ENCODE data around the gene NCKAP5L.

The NCKAP5L gene

GRCh38 chr12:49763006-49763591 is 65.1 kb downstream of the NCKAP5L start:
- no peak overlapping the region for H3K4me2 ChIP-seq (ENCODE audit: low read length)
- H4K12ac ChIP-seq (ENCODE audit: low read depth, low read length), result no peak overlapping the region
- H2BK5ac ChIP-seq (ENCODE audit: low read depth, low read length, poor library complexity), result no peak overlapping the region
- peak; percentile 35 to 71 for DNase-seq
- no peak overlapping the region for H2BK120ac ChIP-seq (ENCODE audit: insufficient read depth, low read length, poor library complexity)
- H3K9me3 ChIP-seq (ENCODE audit: insufficient read depth, low read depth, low read length), result no peaks in the 10 kb centered on the region
- no peak overlapping the region for H4K8ac ChIP-seq (ENCODE audit: low read depth, low read length)
- H3K36me3 ChIP-seq (ENCODE audit: control insufficient read depth in 1 of 2, insufficient read depth in 2 of 2, low read length in 2 of 2), result peaks cover 38 to 58% of the 10 kb centered on the region in 2 experiments
- H3K4me1 ChIP-seq (ENCODE audit: control insufficient read depth in 1 of 2, insufficient read depth in 2 of 2, low read length in 2 of 2), result no peaks in the 10 kb centered on the region
- no peak overlapping the region for H3K9ac ChIP-seq (ENCODE audit: low read length)
- H3K4ac ChIP-seq (ENCODE audit: low read depth, low read length), result no peak overlapping the region
- H2AFZ ChIP-seq (ENCODE audit: insufficient read depth, low read length, poor library complexity), result no peak overlapping the region
- no peaks in the 10 kb centered on the region for H3K79me1 ChIP-seq (ENCODE audit: low read length)
- H4K91ac ChIP-seq (ENCODE audit: low read depth, low read length), result no peak overlapping the region
- H2BK12ac ChIP-seq (ENCODE audit: low read length), result no peak overlapping the region
- H3K4me3 ChIP-seq (ENCODE audit: low read depth, low read length), result no peak overlapping the region
- H3K27me3 ChIP-seq (ENCODE audit: insufficient read depth, low read length), result no peaks in the 10 kb centered on the region
- no peak overlapping the region for H3K23ac ChIP-seq (ENCODE audit: low read length)
- H3K79me2 ChIP-seq (ENCODE audit: control insufficient read depth, insufficient read depth, low read length, poor library complexity), result no peaks in the 10 kb centered on the region
- H3K14ac ChIP-seq (ENCODE audit: low read length), result no peak overlapping the region
- no peak overlapping the region for H3K27ac ChIP-seq (ENCODE audit: low read depth, low read length)
- H3K18ac ChIP-seq (ENCODE audit: low read length), result no peak overlapping the region
- H2AK5ac ChIP-seq (ENCODE audit: low read length), result no peak overlapping the region
- WGBS (ENCODE audit: extremely low coverage, insufficient coverage, insufficient read length), result no CpG with 5 or more reads among the region's 8 CpGs

GRCh38 chr12:49762468-49762847 is 65.8 kb downstream of the NCKAP5L start:
- Histone ChIP-seq H3K79me2 (ENCODE audit: control insufficient read depth, insufficient read depth, low read length, poor library complexity) (no peaks in the 10 kb centered on the region), H3K14ac (ENCODE audit: low read length) (no peak overlapping the region), H3K9ac (ENCODE audit: low read length) (no peak overlapping the region), H3K4me1 (ENCODE audit: control insufficient read depth in 1 of 2, insufficient read depth in 2 of 2, low read length in 2 of 2) (no peaks in the 10 kb centered on the region), H3K4me3 (ENCODE audit: low read depth, low read length) (no peak overlapping the region), H2AK5ac (ENCODE audit: low read length) (no peak overlapping the region), H3K4me2 (ENCODE audit: low read length) (no peak overlapping the region), H3K36me3 (ENCODE audit: control insufficient read depth in 1 of 2, insufficient read depth in 2 of 2, low read length in 2 of 2) (peaks cover 41 to 63% of the 10 kb centered on the region in 2 experiments), H4K8ac (ENCODE audit: low read depth, low read length) (no peak overlapping the region), H3K27me3 (ENCODE audit: insufficient read depth, low read length) (no peaks in the 10 kb centered on the region), H2BK12ac (ENCODE audit: low read length) (no peak overlapping the region), H3K79me1 (ENCODE audit: low read length) (no peaks in the 10 kb centered on the region), H3K4ac (ENCODE audit: low read depth, low read length) (no peak overlapping the region), H2BK120ac (ENCODE audit: insufficient read depth, low read length, poor library complexity) (no peak overlapping the region), H3K23ac (ENCODE audit: low read length) (no peak overlapping the region), H2AFZ (ENCODE audit: insufficient read depth, low read length, poor library complexity) (no peak overlapping the region), H3K18ac (ENCODE audit: low read length) (no peak overlapping the region), H2BK5ac (ENCODE audit: low read depth, low read length, poor library complexity) (no peak overlapping the region), H4K12ac (ENCODE audit: low read depth, low read length) (no peak overlapping the region), H4K91ac (ENCODE audit: low read depth, low read length) (no peak overlapping the region), H3K9me3 (ENCODE audit: insufficient read depth, low read depth, low read length) (no peaks in the 10 kb centered on the region), H3K27ac (ENCODE audit: low read depth, low read length) (no peak overlapping the region)
- DNase-seq, result no peak
- WGBS (ENCODE audit: extremely low coverage, insufficient coverage, insufficient read length), result no CpG with 5 or more reads among the region's 5 CpGs

- no peak overlapping the region for H2BK5ac ChIP-seq (ENCODE audit: low read depth, low read length, poor library complexity)
- H2BK120ac ChIP-seq (ENCODE audit: insufficient read depth, low read length, poor library complexity), result no peak overlapping the region
- no peaks in the 10 kb centered on the region for H3K4me1 ChIP-seq (ENCODE audit: control insufficient read depth in 1 of 2, insufficient read depth in 2 of 2, low read length in 2 of 2)
- H3K4ac ChIP-seq (ENCODE audit: low read depth, low read length), result no peak overlapping the region
- no peaks in the 10 kb centered on the region for H3K79me1 ChIP-seq (ENCODE audit: low read length)
- no peak overlapping the region for H3K4me2 ChIP-seq (ENCODE audit: low read length)
- no peak overlapping the region for H2BK12ac ChIP-seq (ENCODE audit: low read length)
- H3K4me3 ChIP-seq (ENCODE audit: low read depth, low read length), result no peak overlapping the region
- no peak overlapping the region for H3K18ac ChIP-seq (ENCODE audit: low read length)
- no peak overlapping the region for H3K14ac ChIP-seq (ENCODE audit: low read length)
- no peak overlapping the region for H4K8ac ChIP-seq (ENCODE audit: low read depth, low read length)
- H3K27ac ChIP-seq (ENCODE audit: low read depth, low read length), result no peak overlapping the region
- WGBS (ENCODE audit: extremely low coverage, insufficient coverage, insufficient read length), result no CpG with 5 or more reads among the region's 4 CpGs
- H3K9me3 ChIP-seq (ENCODE audit: insufficient read depth, low read depth, low read length), result no peaks in the 10 kb centered on the region
- no peaks in the 10 kb centered on the region for H3K79me2 ChIP-seq (ENCODE audit: control insufficient read depth, insufficient read depth, low read length, poor library complexity)
- no peak overlapping the region for H3K9ac ChIP-seq (ENCODE audit: low read length)
- no peak overlapping the region for H4K12ac ChIP-seq (ENCODE audit: low read depth, low read length)
- no peak overlapping the region for H3K23ac ChIP-seq (ENCODE audit: low read length)
- no peak overlapping the region for H2AFZ ChIP-seq (ENCODE audit: insufficient read depth, low read length, poor library complexity)
- no peak overlapping the region for H4K91ac ChIP-seq (ENCODE audit: low read depth, low read length)
- H2AK5ac ChIP-seq (ENCODE audit: low read length), result no peak overlapping the region
- peaks cover 42 to 66% of the 10 kb centered on the region in 2 experiments for H3K36me3 ChIP-seq (ENCODE audit: control insufficient read depth in 1 of 2, insufficient read depth in 2 of 2, low read length in 2 of 2)
- no peaks in the 10 kb centered on the region for H3K27me3 ChIP-seq (ENCODE audit: insufficient read depth, low read length)
- no peak for DNase-seq
Measured at GRCh38 chr12:49761677-49762467, 66.3 kb downstream of the NCKAP5L start.

- Histone ChIP-seq H3K14ac (ENCODE audit: low read length) (no peak overlapping the region), H4K8ac (ENCODE audit: low read depth, low read length) (no peak overlapping the region), H3K4me2 (ENCODE audit: low read length) (no peak overlapping the region), H3K4ac (ENCODE audit: low read depth, low read length) (peak overlapping the region; percentile 94), H2AFZ (ENCODE audit: insufficient read depth, low read length, poor library complexity) (no peak overlapping the region), H3K79me1 (ENCODE audit: low read length) (no peaks in the 10 kb centered on the region), H3K79me2 (ENCODE audit: control insufficient read depth, insufficient read depth, low read length, poor library complexity) (peaks cover 15% of the 10 kb centered on the region), H3K27me3 (ENCODE audit: insufficient read depth, low read length) (no peaks in the 10 kb centered on the region), H3K18ac (ENCODE audit: low read length) (no peak overlapping the region), H3K4me1 (ENCODE audit: control insufficient read depth in 1 of 2, insufficient read depth in 2 of 2, low read length in 2 of 2) (no peaks in the 10 kb centered on the region), H3K4me3 (ENCODE audit: low read depth, low read length) (no peak overlapping the region), H2AK5ac (ENCODE audit: low read length) (no peak overlapping the region), H4K12ac (ENCODE audit: low read depth, low read length) (no peak overlapping the region), H3K36me3 (ENCODE audit: control insufficient read depth in 1 of 2, insufficient read depth in 2 of 2, low read length in 2 of 2) (peaks cover 18 to 23% of the 10 kb centered on the region in 2 experiments), H2BK5ac (ENCODE audit: low read depth, low read length, poor library complexity) (no peak overlapping the region), H2BK120ac (ENCODE audit: insufficient read depth, low read length, poor library complexity) (no peak overlapping the region), H3K27ac (ENCODE audit: low read depth, low read length) (no peak overlapping the region), H4K91ac (ENCODE audit: low read depth, low read length) (no peak overlapping the region), H2BK12ac (ENCODE audit: low read length) (no peak overlapping the region), H3K9me3 (ENCODE audit: insufficient read depth, low read depth, low read length) (no peaks in the 10 kb centered on the region), H3K23ac (ENCODE audit: low read length) (no peak overlapping the region), H3K9ac (ENCODE audit: low read length) (no peak overlapping the region)
- WGBS (ENCODE audit: extremely low coverage, insufficient coverage, insufficient read length), result no CpG with 5 or more reads among the region's 1 CpG
- no peak for DNase-seq
Measured at GRCh38 chr12:49750996-49751393, 77.2 kb downstream of the NCKAP5L start.
